Sigmoid colon (tissue), 7 donors: ENCODE data around the gene SCYGR1. TPM values are rescaled to one million over a fixed set of nuclear protein-coding genes. Genes with fewer than 3 reads are reported as not detected.

ENCODE experiments used
- DNase-seq: peaks from one replicate; pipeline ENCODE4 v3.0.0-alpha.2; 2019
- H3K27ac ChIP-seq, 4 donors: fragments of 200-600 bp; sonication (generic); one replicate each; pipeline ENCODE4 v1.5.1; 2016 to 2019; ENCODE audit warnings: mild to moderate bottlenecking in 1 of 4
- H3K27me3 ChIP-seq, 3 donors: fragments of 200-600 bp; sonication (generic); one replicate each; pipeline ENCODE4 v1.5.1; 2019; ENCODE audit warnings: mild to moderate bottlenecking in 1 of 3
- H3K36me3 ChIP-seq, 4 donors: fragments of 200-600 bp; sonication (generic); one replicate each; pipeline ENCODE4 v1.5.1; 2016 to 2019
- H3K4me1 ChIP-seq, 4 donors: fragments of 200-600 bp; sonication (generic); one replicate each; pipeline ENCODE4 v1.5.1; 2017 to 2019
- H3K4me3 ChIP-seq, 4 donors: fragments of 200-600 bp; sonication (generic); one replicate each; pipeline ENCODE4 v1.5.1; 2017 to 2019; ENCODE audit warnings: mild to moderate bottlenecking in 2 of 4, moderate library complexity in 1 of 4
- H3K9me3 ChIP-seq, 4 donors: fragments of 200-600 bp in 3 of 4; sonication (generic) in 3 of 4; one replicate each; pipeline versions ENCODE4 v1.5.1 to v1.6.1; 2013 to 2019
- EP300 ChIP-seq, 4 donors: sonication (generic); formaldehyde crosslinking; IDR thresholded peaks; one replicate each; pipeline ENCODE4 v1.6.1; 2017; ENCODE audit warnings: antibody characterized with exemption in 4 of 4
- POLR2A ChIP-seq, 2 donors: fragments of 450-650 bp; IDR thresholded peaks; one replicate each; pipeline ENCODE4 v1.6.1; 2016; ENCODE audit warnings: antibody characterized with exemption in 2 of 2, mild to moderate bottlenecking in 2 of 2, moderate library complexity in 2 of 2
- POLR2AphosphoS5 ChIP-seq, 4 donors: sonication (generic); formaldehyde crosslinking; IDR thresholded peaks; one replicate each; pipeline ENCODE4 v1.6.1; 2017; ENCODE audit warnings: antibody characterized with exemption in 4 of 4
- WGBS, 2 donors: extraction: QIAGEN DNeasy Blood & Tissue Kit; methylation state at CpG; one replicate each; pipeline ENCODE4 v1.1.7; 2013; 5-methylcytosine and 5-hydroxymethylcytosine counted together
- intact Hi-C: fragments of 100-400 bp; cut with DNase I; formaldehyde crosslinking; loops from one replicate; pipeline ENCODE4 v1.15.1; 2023
- polyA plus RNA-seq, 3 donors: library from polyadenylated mRNA; stranded (reverse); fragments of 200-250 nt; gene quantifications; one replicate each; pipeline ENCODE4 v1.2.3, GENCODE V29; 2013
- total RNA-seq, 4 donors: library from RNA; depleted of rRNA; stranded (reverse); fragments of >200 nt; gene quantifications; one replicate each; pipeline ENCODE4 v1.1.0, GENCODE V29; 2016
- TF ChIP-seq, protein P1 (sequence below), 4 experiments: fragments of 450-650 bp in 3 of 4; fragments of 200-600 bp in 1 of 4; IDR thresholded peaks; one replicate each; pipeline ENCODE4 v1.5.1; 2016 to 2019; ENCODE audit warnings: antibody characterized with exemption in 4 of 4, mild to moderate bottlenecking in 3 of 4, moderate library complexity in 2 of 4
- donor health status: healthy with polysubstance abuse.
- donor health status: Bipolar disorder and iron deficiency.
- donor health status: healthy.

The SCYGR1 gene
- total and polyA plus RNA-seq, 7 donors, result not detected

DNA sequence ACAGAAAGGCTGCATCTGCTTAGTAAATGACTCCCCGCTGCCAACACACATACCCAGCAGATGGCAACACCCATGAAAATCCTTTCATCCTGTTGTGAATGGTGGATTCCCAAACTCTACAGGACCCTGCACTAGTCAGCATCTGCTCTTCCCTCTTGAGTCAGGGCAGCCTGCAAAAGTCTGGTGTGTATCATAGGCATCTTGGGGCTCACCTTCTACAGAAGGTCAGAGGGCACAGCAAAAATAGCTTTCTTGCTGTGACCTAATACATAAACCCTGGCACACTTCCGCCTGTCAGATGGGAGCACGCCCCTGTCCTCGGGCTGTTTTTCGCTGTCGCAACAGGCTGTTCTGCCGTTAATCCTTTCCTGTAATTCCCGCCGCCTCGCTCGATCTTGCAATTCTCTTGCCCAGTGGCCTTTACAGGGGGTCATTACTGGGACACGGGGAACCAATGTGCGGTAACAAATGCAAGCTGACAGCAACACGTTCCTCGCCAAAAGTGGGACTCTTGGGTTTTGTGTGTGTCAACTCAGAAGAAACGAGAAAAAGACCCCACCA, 19.9 kb upstream of the SCYGR1 start:
- no peaks in the 10 kb centered on the region for H3K9me3 ChIP-seq
- no peak overlapping the region for H3K4me3 ChIP-seq
- TF ChIP-seq POLR2A (IDR thresholded peaks at IDR 0.05) (no peak), POLR2AphosphoS5 (IDR thresholded peaks at IDR 0.05) (peak in 1 of 4 donors; percentile 34), EP300 (IDR thresholded peaks at IDR 0.05) (peak in 1 of 4 donors; percentile 63)
- TF ChIP-seq, protein P1, sequence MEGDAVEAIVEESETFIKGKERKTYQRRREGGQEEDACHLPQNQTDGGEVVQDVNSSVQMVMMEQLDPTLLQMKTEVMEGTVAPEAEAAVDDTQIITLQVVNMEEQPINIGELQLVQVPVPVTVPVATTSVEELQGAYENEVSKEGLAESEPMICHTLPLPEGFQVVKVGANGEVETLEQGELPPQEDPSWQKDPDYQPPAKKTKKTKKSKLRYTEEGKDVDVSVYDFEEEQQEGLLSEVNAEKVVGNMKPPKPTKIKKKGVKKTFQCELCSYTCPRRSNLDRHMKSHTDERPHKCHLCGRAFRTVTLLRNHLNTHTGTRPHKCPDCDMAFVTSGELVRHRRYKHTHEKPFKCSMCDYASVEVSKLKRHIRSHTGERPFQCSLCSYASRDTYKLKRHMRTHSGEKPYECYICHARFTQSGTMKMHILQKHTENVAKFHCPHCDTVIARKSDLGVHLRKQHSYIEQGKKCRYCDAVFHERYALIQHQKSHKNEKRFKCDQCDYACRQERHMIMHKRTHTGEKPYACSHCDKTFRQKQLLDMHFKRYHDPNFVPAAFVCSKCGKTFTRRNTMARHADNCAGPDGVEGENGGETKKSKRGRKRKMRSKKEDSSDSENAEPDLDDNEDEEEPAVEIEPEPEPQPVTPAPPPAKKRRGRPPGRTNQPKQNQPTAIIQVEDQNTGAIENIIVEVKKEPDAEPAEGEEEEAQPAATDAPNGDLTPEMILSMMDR (IDR thresholded peaks at IDR 0.05), result no peak
- intact Hi-C loops, result loop anchor here (2.0 kb wide), 1 partner anchor 359 kb away; no protein-coding TSS in a partner anchor
- 84 to 91% methylated on average over 16 of the region's 16 CpGs for WGBS, 2 donors
- H3K36me3 ChIP-seq, result no peaks in the 10 kb centered on the region
- H3K4me1 ChIP-seq, result peaks cover 0 to 16% (median 11%) of the 10 kb centered on the region in 4 donors
- peak overlapping the region in 1 of 4 donors; percentile 54 for H3K27ac ChIP-seq
- DNase-seq, result peak; percentile 81
- no peaks in the 10 kb centered on the region for H3K27me3 ChIP-seq

GRCh38 chr2:227406177-227407031, 18.7 kb upstream of the SCYGR1 start:
- Histone ChIP-seq H3K36me3 (no peaks in the 10 kb centered on the region), H3K4me3 (no peak overlapping the region), H3K4me1 (peaks cover 0 to 16% (median 11%) of the 10 kb centered on the region in 4 donors), H3K27me3 (no peaks in the 10 kb centered on the region), H3K27ac (peak overlapping the region; percentile 53 to 76 (median 56)), H3K9me3 (no peaks in the 10 kb centered on the region)
- WGBS, 2 donors, result 5 to 13% methylated on average over 7 of the region's 7 CpGs
- DNase-seq, result peak; percentile 68
- intact Hi-C loops, result loop anchor here (2.0 kb wide), 1 partner anchor 360 kb away; no protein-coding TSS in a partner anchor
- TF ChIP-seq POLR2AphosphoS5 (IDR thresholded peaks at IDR 0.05) (peak in 3 of 4 donors; percentile 37 to 47 (median 44)), EP300 (IDR thresholded peaks at IDR 0.05) (no peak), POLR2A (IDR thresholded peaks at IDR 0.05) (no peak)
- TF ChIP-seq, protein P1 (IDR thresholded peaks at IDR 0.05), result peak in 3 of 4 experiments; percentile 43 to 52 (median 47)

DNA sequence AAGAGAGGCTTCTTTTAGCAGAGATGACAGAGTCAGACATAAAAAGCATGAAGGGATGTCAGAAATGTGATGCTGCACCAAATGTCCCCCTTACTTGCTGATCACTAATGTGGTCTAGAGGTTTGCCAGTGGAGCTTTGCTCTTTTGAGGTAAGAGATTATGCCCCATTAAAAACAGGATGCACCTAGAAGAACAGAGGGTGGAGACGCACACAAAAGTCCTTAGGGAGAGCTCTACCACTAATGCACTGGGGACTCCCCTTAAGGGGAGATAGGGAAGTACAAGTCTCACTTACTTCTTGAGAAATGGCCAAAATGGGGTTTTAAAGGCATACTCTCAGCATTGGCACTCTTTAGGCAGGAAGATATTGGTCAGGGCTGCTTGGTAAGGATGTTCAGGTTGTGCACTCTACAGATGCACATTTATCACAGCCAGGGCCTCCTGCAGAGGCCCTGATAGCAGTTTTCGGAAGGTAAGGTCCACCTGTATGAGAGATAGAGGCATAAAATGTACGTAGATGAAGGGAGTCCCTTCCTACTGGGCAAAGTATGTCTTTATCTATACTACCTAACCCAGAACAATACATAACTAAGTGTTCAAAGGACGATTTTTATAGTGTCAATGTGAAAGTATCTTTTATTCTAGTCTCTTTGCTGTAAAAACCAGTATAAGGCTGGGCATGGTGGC, 17.0 kb upstream of the SCYGR1 start:
- TF ChIP-seq EP300 (IDR thresholded peaks at IDR 0.05), result no peak
- TF ChIP-seq, protein P1 (IDR thresholded peaks at IDR 0.05), result no peak
- no peak for TF ChIP-seq POLR2A (IDR thresholded peaks at IDR 0.05)
- TF ChIP-seq POLR2AphosphoS5 (IDR thresholded peaks at IDR 0.05), result no peak
- WGBS, 2 donors, result 52 to 73% methylated on average over 4 of the region's 4 CpGs
- DNase-seq, result no peak
- intact Hi-C loops, result no loop called here
- H3K4me1 ChIP-seq, result peaks cover 0 to 16% (median 11%) of the 10 kb centered on the region in 4 donors
- H3K27me3 ChIP-seq, result no peaks in the 10 kb centered on the region
- no peak overlapping the region for H3K4me3 ChIP-seq
- no peak overlapping the region for H3K27ac ChIP-seq
- no peaks in the 10 kb centered on the region for H3K9me3 ChIP-seq
- H3K36me3 ChIP-seq, result no peaks in the 10 kb centered on the region

DNA sequence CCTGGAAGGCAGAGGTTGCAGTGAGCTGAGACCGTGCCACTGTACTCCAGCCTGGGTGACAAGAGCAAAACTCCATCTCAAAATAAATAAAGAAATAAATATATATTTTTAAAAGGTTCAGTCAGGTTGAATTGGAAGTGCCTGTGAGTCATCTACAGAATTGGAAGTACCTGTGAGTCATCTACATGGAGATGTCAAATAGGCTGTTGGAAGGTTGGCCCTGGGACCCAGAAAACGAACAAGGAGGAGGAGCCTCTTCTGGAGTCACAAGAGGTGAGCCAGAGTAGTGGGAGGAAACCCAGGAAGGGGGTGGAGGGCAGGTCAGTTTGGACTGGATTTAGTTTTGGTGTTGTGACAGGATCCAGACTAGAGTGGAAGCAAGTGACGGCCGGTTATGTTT, 15.2 kb upstream of the SCYGR1 start:
- TF ChIP-seq, protein P1 (IDR thresholded peaks at IDR 0.05), result no peak
- TF ChIP-seq POLR2AphosphoS5 (IDR thresholded peaks at IDR 0.05) (no peak), EP300 (IDR thresholded peaks at IDR 0.05) (no peak), POLR2A (IDR thresholded peaks at IDR 0.05) (no peak)
- Histone ChIP-seq H3K27ac (no peak overlapping the region), H3K36me3 (no peaks in the 10 kb centered on the region), H3K4me3 (no peak overlapping the region), H3K27me3 (no peaks in the 10 kb centered on the region), H3K4me1 (peaks cover 0 to 16% (median 11%) of the 10 kb centered on the region in 4 donors), H3K9me3 (no peaks in the 10 kb centered on the region)
- intact Hi-C loops, result no loop called here
- WGBS, 2 donors, result 53 to 63% methylated on average over 4 of the region's 4 CpGs
- no peak for DNase-seq
